HG02970 (cell line): ENCODE results near the gene BORCS6.

Experiments
- ATAC-seq: cut with Tn5 transposase; IDR thresholded peaks from one replicate; pipeline ENCODE4 v1.9.1; 2021; ENCODE audit warnings: mild to moderate bottlenecking, moderate library complexity, moderate number of reproducible peaks; ENCODE audit not compliant: unreplicated experiment, low FRiP score

Gene BORCS6

GRCh38 chr17:8156246-8156992, 33.6 kb downstream of the BORCS6 start:
- ATAC-seq: peak; percentile 76

GRCh38 chr17:8155996-8156245, 34.1 kb downstream of the BORCS6 start:
- no peak for ATAC-seq

- no peak for ATAC-seq
Measured at GRCh38 chr17:8155231-8155995, 34.6 kb downstream of the BORCS6 start.

GRCh38 chr17:8154608-8155155, 35.3 kb downstream of the BORCS6 start:
- ATAC-seq: no peak

- ATAC-seq: no peak
Measured at GRCh38 chr17:8153957-8154607, 35.9 kb downstream of the BORCS6 start.

- no peak for ATAC-seq
Measured at GRCh38 chr17:8153525-8153956, 36.4 kb downstream of the BORCS6 start.

GRCh38 chr17:8153031-8153451, 36.9 kb downstream of the BORCS6 start:
- no peak for ATAC-seq

GRCh38 chr17:8152112-8152775, 37.7 kb downstream of the BORCS6 start, which contains the start of gene PER1:
TSS of gene PER1 (minus strand) at chr17:8152404. CDS start at chr17:8150706, 1,698 bp downstream.
- no peak for ATAC-seq

- no peak for ATAC-seq
Measured at GRCh38 chr17:8151641-8152111, 38.3 kb downstream of the BORCS6 start.

- ATAC-seq: peak; percentile 40
Measured at GRCh38 chr17:8151120-8151640, 38.8 kb downstream of the BORCS6 start.

- no peak for ATAC-seq
Measured at GRCh38 chr17:8150194-8151119, 39.5 kb downstream of the BORCS6 start.

GRCh38 chr17:8149419-8150193, 40.4 kb downstream of the BORCS6 start:
- ATAC-seq: no peak

GRCh38 chr17:8148560-8148959, 41.4 kb downstream of the BORCS6 start:
- ATAC-seq: no peak

GRCh38 chr17:8147805-8148404, 42.1 kb downstream of the BORCS6 start:
- no peak for ATAC-seq

GRCh38 chr17:8147141-8147804, 42.7 kb downstream of the BORCS6 start:
- no peak for ATAC-seq

- ATAC-seq: no peak
Measured at GRCh38 chr17:8146381-8147140, 43.4 kb downstream of the BORCS6 start.

- no peak for ATAC-seq
Measured at GRCh38 chr17:8145811-8146210, 44.2 kb downstream of the BORCS6 start.
